ENCODE measurements around the gene HEATR3.

DNA sequence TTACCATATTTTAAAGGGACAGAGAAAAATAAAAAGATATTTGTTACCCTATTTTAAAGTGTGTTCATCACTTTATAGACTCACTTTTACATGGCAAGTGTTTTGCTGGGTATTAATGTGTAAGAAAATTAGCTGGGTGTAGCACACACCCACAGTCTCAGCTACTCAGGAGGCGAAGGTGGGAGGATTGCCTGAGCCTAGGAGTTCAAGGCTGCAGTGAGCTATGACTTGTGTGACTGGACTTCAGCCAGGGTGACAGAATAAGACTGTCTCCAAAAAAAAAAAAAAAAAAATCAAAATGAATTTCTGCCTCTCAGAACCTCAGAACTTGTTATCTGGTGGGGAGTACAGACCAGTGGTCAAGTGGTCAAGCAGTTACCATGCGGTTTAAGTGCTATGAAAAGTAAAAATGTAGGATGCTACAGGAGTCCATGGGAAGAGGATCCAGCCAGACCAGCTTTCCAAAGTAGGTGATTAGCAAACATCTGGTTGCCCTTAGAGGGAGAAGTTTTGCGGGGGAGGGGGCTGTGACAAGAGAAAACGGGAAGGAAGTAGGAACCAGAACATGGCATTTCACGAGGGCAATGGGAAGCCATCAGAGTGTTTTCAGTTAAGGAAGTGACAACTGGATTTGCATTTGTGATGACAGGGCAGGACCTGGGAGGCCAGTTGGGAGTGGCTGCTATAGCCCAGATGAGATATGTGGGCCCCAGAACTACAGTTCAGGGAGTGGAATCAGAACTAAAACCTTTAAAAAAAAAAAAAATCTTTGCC lies 26.8 kb upstream of the HEATR3 start:
- TF ChIP-seq, protein P1, sequence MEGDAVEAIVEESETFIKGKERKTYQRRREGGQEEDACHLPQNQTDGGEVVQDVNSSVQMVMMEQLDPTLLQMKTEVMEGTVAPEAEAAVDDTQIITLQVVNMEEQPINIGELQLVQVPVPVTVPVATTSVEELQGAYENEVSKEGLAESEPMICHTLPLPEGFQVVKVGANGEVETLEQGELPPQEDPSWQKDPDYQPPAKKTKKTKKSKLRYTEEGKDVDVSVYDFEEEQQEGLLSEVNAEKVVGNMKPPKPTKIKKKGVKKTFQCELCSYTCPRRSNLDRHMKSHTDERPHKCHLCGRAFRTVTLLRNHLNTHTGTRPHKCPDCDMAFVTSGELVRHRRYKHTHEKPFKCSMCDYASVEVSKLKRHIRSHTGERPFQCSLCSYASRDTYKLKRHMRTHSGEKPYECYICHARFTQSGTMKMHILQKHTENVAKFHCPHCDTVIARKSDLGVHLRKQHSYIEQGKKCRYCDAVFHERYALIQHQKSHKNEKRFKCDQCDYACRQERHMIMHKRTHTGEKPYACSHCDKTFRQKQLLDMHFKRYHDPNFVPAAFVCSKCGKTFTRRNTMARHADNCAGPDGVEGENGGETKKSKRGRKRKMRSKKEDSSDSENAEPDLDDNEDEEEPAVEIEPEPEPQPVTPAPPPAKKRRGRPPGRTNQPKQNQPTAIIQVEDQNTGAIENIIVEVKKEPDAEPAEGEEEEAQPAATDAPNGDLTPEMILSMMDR (IDR thresholded peaks at IDR 0.05): no peak
- TF ChIP-seq POLR2A (IDR thresholded peaks at IDR 0.05): peak in 1 of 4 donors; percentile 7

Measured in esophagus squamous epithelium (tissue), 4 donors.